Neural progenitor cell (in vitro differentiated cells): Measurements from ENCODE around the gene TEX53. TPM values are rescaled to one million over a fixed set of nuclear protein-coding genes. Genes with fewer than 3 reads are reported as not detected.

Experiments used
- DNase-seq: peaks from one replicate; pipeline ENCODE4 v3.0.0-alpha.2; 2016; ENCODE audit warnings: low spot score
- H2AFZ ChIP-seq: fragments of 200-600 bp; sonication (generic); replicated peaks from 2 replicates; pipeline ENCODE4 v1.6.1; 2016; ENCODE audit warnings: antibody characterized with exemption
- H3F3A ChIP-seq: fragments of 200-600 bp; sonication (generic); 2 replicates; pipeline ENCODE4 v1.6.1; 2016; ENCODE audit warnings: antibody characterized with exemption, low read depth
- H3K27ac ChIP-seq: fragments of 200-600 bp; sonication (generic); 2 replicates; pipeline ENCODE4 v1.5.1; 2016; ENCODE audit warnings: mild to moderate bottlenecking
- H3K27me3 ChIP-seq: fragments of 200-600 bp; sonication (generic); 2 replicates; pipeline ENCODE4 v1.6.1; 2016; ENCODE audit warnings: mild to moderate bottlenecking, moderate library complexity
- H3K36me3 ChIP-seq: fragments of 200-600 bp; sonication (generic); 2 replicates; pipeline ENCODE4 v1.5.1; 2016
- H3K4me1 ChIP-seq: fragments of 200-600 bp; sonication (generic); 2 replicates; pipeline ENCODE4 v1.6.1; 2016; ENCODE audit warnings: mixed run types
- H3K4me2 ChIP-seq: fragments of 200-600 bp; sonication (generic); 2 replicates; pipeline ENCODE4 v1.6.1; 2016
- H3K4me3 ChIP-seq: fragments of 200-600 bp; sonication (generic); 2 replicates; pipeline ENCODE4 v1.5.1; 2016
- H3K79me2 ChIP-seq: fragments of 200-600 bp; sonication (generic); 2 replicates; pipeline ENCODE4 v1.6.1; 2016; ENCODE audit warnings: low read depth
- H3K9ac ChIP-seq: fragments of 200-600 bp; sonication (generic); 2 replicates; pipeline ENCODE4 v1.6.1; 2016
- H3K9me3 ChIP-seq: fragments of 200-600 bp; sonication (generic); 2 replicates; pipeline ENCODE4 v1.5.1; 2016; ENCODE audit warnings: low read depth
- H4K20me1 ChIP-seq: fragments of 200-600 bp; sonication (generic); 2 replicates; pipeline ENCODE4 v1.6.1; 2016; ENCODE audit warnings: low read depth
- H3K27ac Mint-ChIP-seq: 3 replicates; pipeline ENCODE4 v1.8.0; 2021; ENCODE audit warnings: mixed read lengths
- H3K27me3 Mint-ChIP-seq: 2 replicates; pipeline ENCODE4 v1.8.0; 2022; ENCODE audit warnings: low read depth, mild to moderate bottlenecking, inconsistent platforms, moderate library complexity, mixed read lengths; ENCODE audit not compliant: insufficient read depth
- H3K36me3 Mint-ChIP-seq: 3 replicates; pipeline ENCODE4 v1.8.0; 2021; ENCODE audit warnings: mixed read lengths
- H3K4me1 Mint-ChIP-seq: 3 replicates; pipeline ENCODE4 v1.8.0; 2021; ENCODE audit warnings: mixed read lengths
- H3K4me3 Mint-ChIP-seq: 3 replicates; pipeline ENCODE4 v1.8.0; 2021; ENCODE audit warnings: mild to moderate bottlenecking, moderate library complexity, mixed read lengths
- H3K9me3 Mint-ChIP-seq: 3 replicates; pipeline ENCODE4 v1.8.0; 2020; ENCODE audit warnings: mixed read lengths
- EZH2 ChIP-seq: fragments of 200-600 bp; sonication (generic); IDR thresholded peaks from 2 replicates; pipeline ENCODE4 v1.6.1; 2017; ENCODE audit warnings: antibody characterized with exemption, mild to moderate bottlenecking, moderate library complexity
- EZH2phosphoT487 ChIP-seq: fragments of 200-600 bp; sonication (generic); IDR thresholded peaks from 2 replicates; pipeline ENCODE4 v1.6.1; 2017; ENCODE audit warnings: antibody characterized with exemption
- total RNA-seq: library from RNA; depleted of rRNA; stranded (reverse); fragments of >200 nt; gene quantifications from 2 replicates; pipeline ENCODE4 v1.2.3, GENCODE V29; 2015; ENCODE audit warnings: low replicate concordance
- TF ChIP-seq, protein P1 (sequence below): fragments of 200-600 bp; sonication (generic); IDR thresholded peaks from 2 replicates; pipeline ENCODE4 v1.5.1; 2017; ENCODE audit warnings: antibody characterized with exemption, mild to moderate bottlenecking

The TEX53 gene
- not detected in 2 replicates for total RNA-seq

DNA sequence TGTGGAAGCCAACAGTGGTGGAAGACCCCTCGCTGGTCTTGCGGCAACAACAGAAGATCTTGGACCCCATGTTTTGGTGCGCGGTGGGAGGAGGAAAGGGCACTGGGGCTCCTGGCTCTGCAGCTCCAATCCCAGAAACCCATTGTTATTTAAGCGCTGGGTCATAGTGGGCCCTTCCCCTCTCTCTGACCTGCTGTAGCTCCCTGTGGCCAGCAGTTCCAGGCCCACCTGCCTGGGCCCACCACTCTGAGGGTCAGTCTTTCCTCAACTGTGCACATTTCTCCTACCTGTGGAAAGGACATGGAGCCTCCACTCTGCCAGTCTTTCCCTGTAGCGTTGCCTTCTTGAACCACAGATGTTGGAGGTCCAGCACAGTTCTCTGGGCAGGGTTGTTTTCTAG lies at the start of gene TEX53:
Gene TEX53 (minus strand): TSS at position 101 of the 400 bp plus-strand sequence. CDS start 31 bp downstream, at position 70.
- no peaks in the 10 kb centered on the region for H3K27me3 ChIP-seq
- H3K4me3 ChIP-seq, result no peak within 1 kb of the TSS
- no peaks in the 10 kb centered on the region for H3K9me3 ChIP-seq
- H3F3A ChIP-seq, result no peaks in the 10 kb centered on the region
- no peak within 1 kb of the TSS for H2AFZ ChIP-seq
- H4K20me1 ChIP-seq, result no peaks in the 10 kb centered on the region
- H3K9ac ChIP-seq, result no peak within 1 kb of the TSS
- Mint-ChIP-seq H3K36me3 (no peaks in the 10 kb centered on the region), H3K4me3 (peak within 1 kb of the TSS; percentile 52), H3K27ac (no peak within 1 kb of the TSS), H3K4me1 (peaks cover under 1% of the 10 kb centered on the region), H3K9me3 (no peaks in the 10 kb centered on the region), H3K27me3 (peaks cover 6% of the 10 kb centered on the region)
- H3K36me3 ChIP-seq, result no peaks in the 10 kb centered on the region
- no peaks in the 10 kb centered on the region for H3K4me1 ChIP-seq
- no peaks in the 10 kb centered on the region for H3K79me2 ChIP-seq
- no peak within 1 kb of the TSS for H3K4me2 ChIP-seq
- no peak within 1 kb of the TSS for H3K27ac ChIP-seq
- DNase-seq, result no peak
- TF ChIP-seq, protein P1, sequence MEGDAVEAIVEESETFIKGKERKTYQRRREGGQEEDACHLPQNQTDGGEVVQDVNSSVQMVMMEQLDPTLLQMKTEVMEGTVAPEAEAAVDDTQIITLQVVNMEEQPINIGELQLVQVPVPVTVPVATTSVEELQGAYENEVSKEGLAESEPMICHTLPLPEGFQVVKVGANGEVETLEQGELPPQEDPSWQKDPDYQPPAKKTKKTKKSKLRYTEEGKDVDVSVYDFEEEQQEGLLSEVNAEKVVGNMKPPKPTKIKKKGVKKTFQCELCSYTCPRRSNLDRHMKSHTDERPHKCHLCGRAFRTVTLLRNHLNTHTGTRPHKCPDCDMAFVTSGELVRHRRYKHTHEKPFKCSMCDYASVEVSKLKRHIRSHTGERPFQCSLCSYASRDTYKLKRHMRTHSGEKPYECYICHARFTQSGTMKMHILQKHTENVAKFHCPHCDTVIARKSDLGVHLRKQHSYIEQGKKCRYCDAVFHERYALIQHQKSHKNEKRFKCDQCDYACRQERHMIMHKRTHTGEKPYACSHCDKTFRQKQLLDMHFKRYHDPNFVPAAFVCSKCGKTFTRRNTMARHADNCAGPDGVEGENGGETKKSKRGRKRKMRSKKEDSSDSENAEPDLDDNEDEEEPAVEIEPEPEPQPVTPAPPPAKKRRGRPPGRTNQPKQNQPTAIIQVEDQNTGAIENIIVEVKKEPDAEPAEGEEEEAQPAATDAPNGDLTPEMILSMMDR, result no peak
- TF ChIP-seq EZH2phosphoT487, result no peak
- no peak for TF ChIP-seq EZH2

DNA sequence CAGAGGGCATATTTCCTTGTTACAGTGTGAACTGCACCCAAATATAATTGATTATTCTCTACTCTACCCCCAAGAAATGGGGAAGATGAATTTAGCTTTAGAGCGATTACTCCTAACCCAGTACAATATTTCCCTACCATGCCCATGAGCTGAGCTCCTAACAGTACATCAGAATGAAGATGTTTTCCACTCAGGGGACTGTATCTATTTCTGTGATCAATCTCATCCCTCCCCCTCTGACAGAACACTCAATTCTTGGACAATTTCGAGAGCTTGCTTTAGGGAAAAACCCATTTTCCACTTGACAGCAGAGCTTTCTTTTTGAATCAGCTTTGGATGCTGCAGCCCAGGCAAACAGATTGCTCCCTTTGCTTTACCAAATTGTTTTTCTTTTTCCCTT lies 49.1 kb upstream of the TEX53 start:
- Mint-ChIP-seq H3K9me3 (no peaks in the 10 kb centered on the region), H3K27ac (no peak overlapping the region), H3K36me3 (no peaks in the 10 kb centered on the region), H3K27me3 (peaks cover 5% of the 10 kb centered on the region), H3K4me1 (no peaks in the 10 kb centered on the region), H3K4me3 (no peak overlapping the region)
- no peaks in the 10 kb centered on the region for H3K9me3 ChIP-seq
- no peaks in the 10 kb centered on the region for H3K79me2 ChIP-seq
- no peaks in the 10 kb centered on the region for H3K4me1 ChIP-seq
- H3K4me2 ChIP-seq, result no peak overlapping the region
- TF ChIP-seq, protein P1, result no peak
- TF ChIP-seq EZH2 (no peak), EZH2phosphoT487 (no peak)
- H3K36me3 ChIP-seq, result no peaks in the 10 kb centered on the region
- H2AFZ ChIP-seq, result peak overlapping the region; percentile 14
- no peak overlapping the region for H3K4me3 ChIP-seq
- H3K27ac ChIP-seq, result no peak overlapping the region
- no peaks in the 10 kb centered on the region for H4K20me1 ChIP-seq
- no peaks in the 10 kb centered on the region for H3F3A ChIP-seq
- no peak for DNase-seq
- no peak overlapping the region for H3K9ac ChIP-seq
- H3K27me3 ChIP-seq, result peaks cover 4% of the 10 kb centered on the region

DNA sequence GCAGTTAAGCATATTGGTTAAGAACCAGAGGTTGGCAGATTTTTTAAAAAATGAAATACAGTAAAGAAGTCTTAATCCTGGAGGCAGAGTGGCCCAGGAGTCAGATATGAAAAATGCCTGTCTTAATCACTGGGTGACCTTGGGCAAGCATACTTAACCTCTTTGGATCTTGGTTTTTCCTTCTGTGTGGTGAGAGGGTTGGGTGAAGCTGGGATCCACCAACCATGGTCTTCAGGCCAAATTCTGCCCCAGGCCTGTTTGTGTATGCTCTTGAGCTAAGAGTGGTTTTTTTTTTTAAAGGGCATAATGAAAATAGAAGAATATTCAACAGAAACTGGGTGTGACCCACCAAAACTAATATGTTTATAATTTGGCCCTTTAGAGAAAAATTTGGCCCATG lies 44.4 kb upstream of the TEX53 start:
- H3K27me3 ChIP-seq, result peaks cover 4% of the 10 kb centered on the region
- H3K4me2 ChIP-seq, result no peak overlapping the region
- H3K9ac ChIP-seq, result no peak overlapping the region
- H3K9me3 ChIP-seq, result no peaks in the 10 kb centered on the region
- TF ChIP-seq, protein P1, result no peak
- TF ChIP-seq EZH2phosphoT487, result no peak
- no peak for TF ChIP-seq EZH2
- no peak overlapping the region for H3K27ac ChIP-seq
- no peaks in the 10 kb centered on the region for H3K36me3 ChIP-seq
- H3K4me3 Mint-ChIP-seq, result no peak overlapping the region
- no peak overlapping the region for H2AFZ ChIP-seq
- no peak overlapping the region for H3K27ac Mint-ChIP-seq
- no peaks in the 10 kb centered on the region for H3K79me2 ChIP-seq
- H3K9me3 Mint-ChIP-seq, result peaks cover 5% of the 10 kb centered on the region
- peaks cover 10% of the 10 kb centered on the region for H3K27me3 Mint-ChIP-seq
- no peaks in the 10 kb centered on the region for H3K36me3 Mint-ChIP-seq
- H4K20me1 ChIP-seq, result no peaks in the 10 kb centered on the region
- no peaks in the 10 kb centered on the region for H3K4me1 ChIP-seq
- no peaks in the 10 kb centered on the region for H3F3A ChIP-seq
- no peaks in the 10 kb centered on the region for H3K4me1 Mint-ChIP-seq
- no peak for DNase-seq
- H3K4me3 ChIP-seq, result no peak overlapping the region
